ENCODE results near the gene MICAL3.

Gene MICAL3

GRCh38 chr22:17930455-17931313 is 93.7 kb downstream of the MICAL3 start:
- H3K4me1 Mint-ChIP-seq (ENCODE audit: low read depth) = peaks cover 8% of the 10 kb centered on the region
- H3K36me3 Mint-ChIP-seq (ENCODE audit: low read depth) = no peaks in the 10 kb centered on the region
- no peak overlapping the region for H3K27ac Mint-ChIP-seq
- no peak for DNase-seq (ENCODE audit: low spot score)
- no peak overlapping the region for H3K4me3 Mint-ChIP-seq
- peaks cover 2% of the 10 kb centered on the region for H3K27me3 Mint-ChIP-seq (ENCODE audit: low read depth)
- H3K9me3 Mint-ChIP-seq = no peaks in the 10 kb centered on the region

GRCh38 chr22:17929909-17930308 is 94.5 kb downstream of the MICAL3 start:
- no peaks in the 10 kb centered on the region for H3K36me3 Mint-ChIP-seq (ENCODE audit: low read depth)
- H3K4me1 Mint-ChIP-seq (ENCODE audit: low read depth) = peaks cover 8% of the 10 kb centered on the region
- H3K27me3 Mint-ChIP-seq (ENCODE audit: low read depth) = peaks cover 2% of the 10 kb centered on the region
- H3K4me3 Mint-ChIP-seq = no peak overlapping the region
- DNase-seq (ENCODE audit: low spot score) = no peak
- no peaks in the 10 kb centered on the region for H3K9me3 Mint-ChIP-seq
- H3K27ac Mint-ChIP-seq = no peak overlapping the region

GRCh38 chr22:17928391-17928790 is 96.0 kb downstream of the MICAL3 start:
- no peak for DNase-seq (ENCODE audit: low spot score)
- peaks cover 8% of the 10 kb centered on the region for H3K4me1 Mint-ChIP-seq (ENCODE audit: low read depth)
- no peaks in the 10 kb centered on the region for H3K27me3 Mint-ChIP-seq (ENCODE audit: low read depth)
- no peaks in the 10 kb centered on the region for H3K36me3 Mint-ChIP-seq (ENCODE audit: low read depth)
- H3K4me3 Mint-ChIP-seq = no peak overlapping the region
- no peak overlapping the region for H3K27ac Mint-ChIP-seq
- no peaks in the 10 kb centered on the region for H3K9me3 Mint-ChIP-seq

GRCh38 chr22:17927062-17927461 is 97.3 kb downstream of the MICAL3 start:
- Mint-ChIP-seq H3K27me3 (ENCODE audit: low read depth) (no peaks in the 10 kb centered on the region), H3K4me3 (no peak overlapping the region), H3K9me3 (no peaks in the 10 kb centered on the region), H3K36me3 (ENCODE audit: low read depth) (no peaks in the 10 kb centered on the region), H3K4me1 (ENCODE audit: low read depth) (peaks cover 3% of the 10 kb centered on the region), H3K27ac (no peak overlapping the region)
- no peak for DNase-seq (ENCODE audit: low spot score)

GRCh38 chr22:17926516-17926915 is 97.8 kb downstream of the MICAL3 start:
- H3K4me3 Mint-ChIP-seq = no peak overlapping the region
- no peaks in the 10 kb centered on the region for H3K36me3 Mint-ChIP-seq (ENCODE audit: low read depth)
- H3K9me3 Mint-ChIP-seq = no peaks in the 10 kb centered on the region
- H3K27me3 Mint-ChIP-seq (ENCODE audit: low read depth) = no peaks in the 10 kb centered on the region
- no peak for DNase-seq (ENCODE audit: low spot score)
- no peak overlapping the region for H3K27ac Mint-ChIP-seq
- peaks cover 3% of the 10 kb centered on the region for H3K4me1 Mint-ChIP-seq (ENCODE audit: low read depth)

- Mint-ChIP-seq H3K9me3 (no peaks in the 10 kb centered on the region), H3K4me3 (no peak overlapping the region), H3K27ac (no peak overlapping the region), H3K27me3 (ENCODE audit: low read depth) (no peaks in the 10 kb centered on the region), H3K4me1 (ENCODE audit: low read depth) (peaks cover 9% of the 10 kb centered on the region), H3K36me3 (ENCODE audit: low read depth) (no peaks in the 10 kb centered on the region)
- DNase-seq (ENCODE audit: low spot score) = no peak
Measured at GRCh38 chr22:17925431-17925841, 98.9 kb downstream of the MICAL3 start.

- DNase-seq (ENCODE audit: low spot score) = no peak
- Mint-ChIP-seq H3K4me3 (no peak overlapping the region), H3K4me1 (ENCODE audit: low read depth) (peaks cover 9% of the 10 kb centered on the region), H3K36me3 (ENCODE audit: low read depth) (no peaks in the 10 kb centered on the region), H3K9me3 (no peaks in the 10 kb centered on the region), H3K27ac (no peak overlapping the region), H3K27me3 (ENCODE audit: low read depth) (no peaks in the 10 kb centered on the region)
Measured at GRCh38 chr22:17924735-17925364, 99.5 kb downstream of the MICAL3 start.

- Mint-ChIP-seq H3K4me3 (no peak overlapping the region), H3K36me3 (ENCODE audit: low read depth) (no peaks in the 10 kb centered on the region), H3K9me3 (no peaks in the 10 kb centered on the region), H3K27ac (no peak overlapping the region), H3K27me3 (ENCODE audit: low read depth) (no peaks in the 10 kb centered on the region), H3K4me1 (ENCODE audit: low read depth) (peaks cover 8% of the 10 kb centered on the region)
- no peak for DNase-seq (ENCODE audit: low spot score)
Measured at GRCh38 chr22:17924076-17924475, 100.3 kb downstream of the MICAL3 start.

GRCh38 chr22:17922925-17923903 is 101.1 kb downstream of the MICAL3 start:
- no peaks in the 10 kb centered on the region for H3K27me3 Mint-ChIP-seq (ENCODE audit: low read depth)
- H3K27ac Mint-ChIP-seq = no peak overlapping the region
- H3K9me3 Mint-ChIP-seq = no peaks in the 10 kb centered on the region
- no peaks in the 10 kb centered on the region for H3K36me3 Mint-ChIP-seq (ENCODE audit: low read depth)
- no peak overlapping the region for H3K4me3 Mint-ChIP-seq
- H3K4me1 Mint-ChIP-seq (ENCODE audit: low read depth) = peaks cover 8% of the 10 kb centered on the region
- DNase-seq (ENCODE audit: low spot score) = no peak

- peaks cover 8% of the 10 kb centered on the region for H3K4me1 Mint-ChIP-seq (ENCODE audit: low read depth)
- H3K27me3 Mint-ChIP-seq (ENCODE audit: low read depth) = no peaks in the 10 kb centered on the region
- H3K27ac Mint-ChIP-seq = no peak overlapping the region
- H3K36me3 Mint-ChIP-seq (ENCODE audit: low read depth) = no peaks in the 10 kb centered on the region
- DNase-seq (ENCODE audit: low spot score) = no peak
- no peaks in the 10 kb centered on the region for H3K9me3 Mint-ChIP-seq
- no peak overlapping the region for H3K4me3 Mint-ChIP-seq
Measured at GRCh38 chr22:17921871-17922821, 102.2 kb downstream of the MICAL3 start.

GRCh38 chr22:17920992-17921650 is 103.2 kb downstream of the MICAL3 start:
- no peak for DNase-seq (ENCODE audit: low spot score)
- no peak overlapping the region for H3K27ac Mint-ChIP-seq
- peaks cover 8% of the 10 kb centered on the region for H3K4me1 Mint-ChIP-seq (ENCODE audit: low read depth)
- H3K4me3 Mint-ChIP-seq = no peak overlapping the region
- H3K27me3 Mint-ChIP-seq (ENCODE audit: low read depth) = no peaks in the 10 kb centered on the region
- H3K9me3 Mint-ChIP-seq = no peaks in the 10 kb centered on the region
- H3K36me3 Mint-ChIP-seq (ENCODE audit: low read depth) = no peaks in the 10 kb centered on the region

- DNase-seq (ENCODE audit: low spot score) = no peak
- Mint-ChIP-seq H3K27me3 (ENCODE audit: low read depth) (no peaks in the 10 kb centered on the region), H3K9me3 (no peaks in the 10 kb centered on the region), H3K4me1 (ENCODE audit: low read depth) (peaks cover 8% of the 10 kb centered on the region), H3K27ac (no peak overlapping the region), H3K36me3 (ENCODE audit: low read depth) (no peaks in the 10 kb centered on the region), H3K4me3 (no peak overlapping the region)
Measured at GRCh38 chr22:17920145-17920605, 104.2 kb downstream of the MICAL3 start.

Measured in T-helper 2 cell treated with Interferon-gamma antibody and Interleukin-4, amounts not matched to agents 5 μg/mL and 100 μg/mL, for 36 hours (primary cell).